NB4 (cell line): Measurements from ENCODE around the gene JDP2.
"Not testable (repeated sequence)": the region's sequence is repeated elsewhere in the genome, so short reads cannot be mapped to it uniquely, and the experiment has no call there.

Experiments
- DNase-seq: peaks from one replicate; pipeline ENCODE4 v3.0.0; 2010; ENCODE audit warnings: low read depth
- H3K4me3 ChIP-seq: one replicate; pipeline ENCODE4 v1.5.1; 2011; ENCODE audit warnings: mild to moderate bottlenecking, low read depth, low read length, moderate library complexity
- MYC ChIP-seq: IDR thresholded peaks from 2 replicates; pipeline ENCODE4 v1.6.1; 2011; ENCODE audit warnings: low read depth, low read length
- POLR2A ChIP-seq: IDR thresholded peaks from 2 replicates; pipeline ENCODE4 v1.6.1; 2011; ENCODE audit warnings: mild to moderate bottlenecking; ENCODE audit not compliant: insufficient read length; ENCODE audit errors: extremely low read depth
- TF ChIP-seq, protein P1 (sequence below): IDR thresholded peaks from 2 replicates; pipeline ENCODE4 v1.6.1; 2011; ENCODE audit warnings: low read depth, low read length
- TF ChIP-seq, protein P2 (sequence below): IDR thresholded peaks from one replicate; pipeline ENCODE4 v1.5.1; 2012; ENCODE audit warnings: low read depth, low read length

The JDP2 gene

DNA sequence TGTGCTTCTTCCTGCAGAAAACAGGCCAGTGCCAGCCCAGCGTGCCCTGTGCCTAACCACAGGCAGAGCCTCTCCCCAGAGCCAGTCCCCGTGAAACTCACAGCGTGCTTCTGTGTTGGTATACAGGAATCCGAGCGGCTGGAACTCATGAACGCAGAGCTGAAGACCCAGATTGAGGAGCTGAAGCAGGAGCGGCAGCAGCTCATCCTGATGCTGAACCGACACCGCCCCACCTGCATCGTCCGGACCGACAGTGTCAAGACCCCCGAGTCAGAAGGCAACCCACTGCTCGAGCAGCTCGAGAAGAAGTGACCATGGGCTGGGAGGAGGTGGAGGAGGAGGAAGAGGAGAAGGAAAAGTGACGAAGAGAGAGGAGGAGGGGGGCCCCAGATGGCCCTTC is 41.3 kb downstream of the JDP2 start:
- no peak for DNase-seq
- H3K4me3 ChIP-seq = no peak overlapping the region
- TF ChIP-seq POLR2A = no peak
- TF ChIP-seq MYC = no peak
- TF ChIP-seq, protein P1, sequence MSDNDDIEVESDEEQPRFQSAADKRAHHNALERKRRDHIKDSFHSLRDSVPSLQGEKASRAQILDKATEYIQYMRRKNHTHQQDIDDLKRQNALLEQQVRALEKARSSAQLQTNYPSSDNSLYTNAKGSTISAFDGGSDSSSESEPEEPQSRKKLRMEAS = no peak
- TF ChIP-seq, protein P2, sequence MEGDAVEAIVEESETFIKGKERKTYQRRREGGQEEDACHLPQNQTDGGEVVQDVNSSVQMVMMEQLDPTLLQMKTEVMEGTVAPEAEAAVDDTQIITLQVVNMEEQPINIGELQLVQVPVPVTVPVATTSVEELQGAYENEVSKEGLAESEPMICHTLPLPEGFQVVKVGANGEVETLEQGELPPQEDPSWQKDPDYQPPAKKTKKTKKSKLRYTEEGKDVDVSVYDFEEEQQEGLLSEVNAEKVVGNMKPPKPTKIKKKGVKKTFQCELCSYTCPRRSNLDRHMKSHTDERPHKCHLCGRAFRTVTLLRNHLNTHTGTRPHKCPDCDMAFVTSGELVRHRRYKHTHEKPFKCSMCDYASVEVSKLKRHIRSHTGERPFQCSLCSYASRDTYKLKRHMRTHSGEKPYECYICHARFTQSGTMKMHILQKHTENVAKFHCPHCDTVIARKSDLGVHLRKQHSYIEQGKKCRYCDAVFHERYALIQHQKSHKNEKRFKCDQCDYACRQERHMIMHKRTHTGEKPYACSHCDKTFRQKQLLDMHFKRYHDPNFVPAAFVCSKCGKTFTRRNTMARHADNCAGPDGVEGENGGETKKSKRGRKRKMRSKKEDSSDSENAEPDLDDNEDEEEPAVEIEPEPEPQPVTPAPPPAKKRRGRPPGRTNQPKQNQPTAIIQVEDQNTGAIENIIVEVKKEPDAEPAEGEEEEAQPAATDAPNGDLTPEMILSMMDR = no peak

DNA sequence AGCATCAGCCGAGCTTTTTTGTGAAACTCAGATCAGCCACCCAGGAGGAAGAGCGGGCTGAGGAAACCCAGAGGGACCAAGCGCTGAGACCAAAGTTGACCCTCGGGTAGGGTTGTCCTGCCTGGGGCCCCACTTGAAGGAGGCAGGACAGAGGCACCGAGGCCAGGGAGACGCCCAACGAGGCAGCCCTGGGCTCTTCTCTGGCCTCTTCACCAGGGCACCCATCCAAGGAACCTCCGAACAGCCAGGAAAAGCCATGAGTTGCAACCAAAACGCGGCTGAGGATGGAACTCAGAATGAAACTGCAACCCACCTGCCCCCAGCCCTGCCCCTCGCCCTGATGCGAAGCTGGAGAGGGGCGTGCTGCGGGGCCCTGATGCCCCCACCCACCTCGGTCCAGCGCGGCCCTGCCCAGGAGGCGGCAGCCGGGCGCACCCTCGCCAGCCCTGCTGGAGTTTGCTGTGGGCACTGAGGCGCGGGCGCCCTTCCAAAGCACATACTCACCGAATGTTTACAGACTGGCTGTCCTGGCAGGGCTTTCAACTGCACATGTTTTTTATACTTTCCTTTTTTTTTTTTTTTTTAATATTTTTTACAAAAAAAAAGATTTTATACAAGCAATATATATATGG is 41.9 kb downstream of the JDP2 start:
- TF ChIP-seq MYC (no peak), POLR2A (no peak)
- TF ChIP-seq, protein P2 = no peak
- TF ChIP-seq, protein P1 = no peak
- no peak overlapping the region for H3K4me3 ChIP-seq
- no peak for DNase-seq

DNA sequence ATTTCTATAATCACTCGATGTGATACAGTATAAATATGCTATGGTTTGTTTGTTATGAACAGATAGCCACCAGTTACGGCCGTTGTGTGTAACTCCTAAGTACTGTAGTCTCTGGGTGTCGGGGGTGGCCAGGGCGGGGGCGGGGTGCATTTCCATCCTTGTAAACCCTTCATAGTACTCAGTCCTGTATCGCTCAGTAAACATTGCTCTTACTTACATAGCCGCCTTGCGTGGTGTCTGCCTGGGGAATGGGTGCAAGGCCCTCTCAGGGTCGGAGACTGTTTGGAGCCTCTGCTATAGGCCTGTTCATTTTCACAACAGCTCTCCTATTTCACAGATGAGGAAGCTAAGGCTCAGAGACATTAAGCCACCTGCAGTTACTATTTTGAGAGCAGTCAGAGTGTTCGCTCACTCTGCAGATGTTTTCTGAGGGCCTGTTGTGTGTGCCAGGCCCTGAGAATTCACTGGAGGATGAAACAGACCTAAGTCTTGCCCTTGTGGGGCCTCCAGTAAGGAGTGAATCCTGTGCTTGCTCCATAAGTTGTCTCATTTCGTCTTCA is 42.5 kb downstream of the JDP2 start:
- no peak for DNase-seq
- no peak overlapping the region for H3K4me3 ChIP-seq
- TF ChIP-seq, protein P1 = no peak

DNA sequence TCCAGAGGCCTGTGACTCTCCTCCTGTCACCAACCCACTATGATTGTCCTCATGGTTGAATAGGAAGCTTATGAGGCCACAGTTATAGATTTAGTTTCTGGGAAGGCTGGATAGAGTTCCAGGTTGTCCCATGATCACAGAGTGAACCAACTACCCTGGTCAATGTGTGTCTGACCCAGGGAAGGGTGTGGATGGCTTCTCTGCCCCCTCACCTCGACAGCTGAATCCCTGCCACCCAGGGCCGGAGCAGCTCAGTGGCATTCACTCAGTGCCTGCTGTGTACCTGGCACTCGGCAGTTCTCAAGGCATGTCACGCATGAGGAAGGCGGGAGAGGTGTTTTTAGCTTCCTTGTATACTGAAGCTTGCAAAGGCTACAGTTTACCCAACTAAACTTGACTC is 43.2 kb downstream of the JDP2 start:
- DNase-seq = no peak
- TF ChIP-seq, protein P1 = no peak
- no peak for TF ChIP-seq MYC
- TF ChIP-seq, protein P2 = no peak
- no peak overlapping the region for H3K4me3 ChIP-seq

DNA sequence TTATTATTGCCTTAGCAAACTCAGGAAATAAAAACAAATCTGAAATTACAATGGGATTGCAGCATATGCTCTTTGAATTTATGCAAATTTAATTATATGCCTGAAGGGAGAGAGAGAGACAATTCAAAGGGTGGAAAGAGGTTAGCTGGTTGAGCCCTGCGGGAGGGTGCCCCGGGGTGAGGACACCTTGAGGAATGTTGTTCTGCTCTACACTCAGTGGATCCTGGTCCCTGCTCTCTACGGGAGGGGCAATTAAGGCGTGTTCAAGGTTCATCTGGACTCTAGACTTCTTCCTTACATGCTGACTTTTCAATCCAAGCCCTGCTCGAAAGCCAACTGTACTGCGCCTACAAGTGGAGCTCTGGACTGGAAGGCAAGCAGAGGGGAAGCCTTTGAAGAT is 46.3 kb downstream of the JDP2 start:
- H3K4me3 ChIP-seq, DNase-seq: not testable (repeated sequence)

DNA sequence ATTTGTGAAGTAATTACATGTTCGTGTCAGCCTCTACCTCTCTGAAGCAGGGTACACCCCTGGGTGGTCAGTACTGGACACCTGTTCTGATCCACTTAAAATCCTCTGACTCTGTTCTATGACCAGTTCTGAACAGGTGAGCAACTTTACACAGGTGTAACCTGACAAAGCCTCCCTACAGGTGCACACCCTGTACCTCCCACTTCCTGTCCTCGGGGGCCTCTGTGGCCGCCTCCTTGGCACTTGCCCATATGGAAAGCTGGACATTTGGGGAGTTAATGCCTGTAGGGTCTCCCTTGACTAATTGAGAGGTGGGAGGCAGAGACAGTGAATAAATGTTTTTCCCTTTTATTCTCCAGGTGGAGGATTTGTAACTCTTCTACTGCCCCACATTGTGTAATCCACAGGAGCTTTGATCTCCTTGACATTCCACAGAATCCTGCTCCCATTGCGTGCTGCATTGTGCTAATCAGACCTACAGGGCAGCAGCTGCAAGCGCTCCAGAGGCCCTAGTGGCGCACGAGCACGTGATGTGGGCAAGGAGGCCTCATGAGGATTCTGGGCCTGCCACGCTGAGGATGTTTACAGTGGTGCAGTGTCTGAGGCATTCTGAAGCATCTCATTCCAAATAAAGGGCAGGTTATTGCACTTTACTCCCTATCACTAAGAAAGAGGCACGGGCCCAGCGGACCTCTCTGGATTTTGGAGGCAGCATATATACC is 48.6 kb downstream of the JDP2 start:
- TF ChIP-seq POLR2A (no peak), MYC (no peak)
- TF ChIP-seq, protein P1 = no peak
- no peak overlapping the region for H3K4me3 ChIP-seq
- DNase-seq = no peak

DNA sequence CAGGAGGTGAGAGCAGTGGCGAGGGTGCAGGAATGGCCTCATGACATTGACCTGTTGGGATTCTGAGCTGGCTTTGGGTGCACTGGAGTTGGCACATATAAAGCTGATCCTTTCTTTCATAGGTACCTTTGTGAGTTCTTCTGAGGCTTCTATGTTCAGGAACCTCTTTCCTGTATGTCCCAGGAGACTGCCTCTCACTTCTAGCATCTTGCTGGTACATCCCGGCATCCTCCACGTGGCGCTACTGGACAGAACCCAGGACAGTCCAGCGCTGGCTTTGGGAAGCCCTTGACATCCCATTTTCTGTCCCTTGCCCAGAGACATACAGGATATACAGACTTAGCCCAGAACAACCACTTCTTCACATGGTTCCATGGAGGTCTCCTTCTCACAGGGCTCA is 50.1 kb downstream of the JDP2 start:
- no peak overlapping the region for H3K4me3 ChIP-seq
- TF ChIP-seq, protein P1 = no peak
- TF ChIP-seq, protein P2 = no peak
- TF ChIP-seq POLR2A (no peak), MYC (no peak)
- no peak for DNase-seq
